Measurements from ENCODE around the gene SIK2.

SIK2 gene

GRCh38 chr11:111581341-111581740, 20.9 kb upstream of the SIK2 start:
- no peak for TF ChIP-seq CTCF (IDR thresholded peaks at IDR 0.05; ENCODE audit: borderline replicate concordance, insufficient read depth, low read depth, low read length)
- no peak overlapping the region for H3K4me3 ChIP-seq (ENCODE audit: low read depth, low read length)

GRCh38 chr11:111582163-111582562, 20.1 kb upstream of the SIK2 start:
- H3K4me3 ChIP-seq (ENCODE audit: low read depth, low read length): no peak overlapping the region
- no peak for TF ChIP-seq CTCF (IDR thresholded peaks at IDR 0.05; ENCODE audit: borderline replicate concordance, insufficient read depth, low read depth, low read length)

DNA sequence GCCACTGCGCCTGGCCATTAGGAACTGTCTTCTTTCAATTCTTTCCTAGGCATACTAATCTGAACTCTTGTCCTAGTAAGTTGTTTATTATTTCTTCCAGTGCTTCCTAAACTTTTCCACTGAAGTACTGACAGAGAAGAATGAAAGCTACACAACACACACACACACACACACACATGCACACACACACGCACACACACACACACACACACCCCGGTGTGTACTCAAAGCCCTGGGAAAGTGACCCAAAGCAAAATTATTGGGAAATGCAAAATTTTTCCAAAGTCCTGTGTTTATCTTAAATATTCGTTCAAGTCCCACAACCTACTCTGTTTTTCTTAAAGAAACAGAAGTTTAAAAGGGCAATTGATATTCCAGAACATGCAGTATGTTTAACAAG, 19.4 kb upstream of the SIK2 start:
- no peak for TF ChIP-seq CTCF (IDR thresholded peaks at IDR 0.05; ENCODE audit: borderline replicate concordance, insufficient read depth, low read depth, low read length)

DNA sequence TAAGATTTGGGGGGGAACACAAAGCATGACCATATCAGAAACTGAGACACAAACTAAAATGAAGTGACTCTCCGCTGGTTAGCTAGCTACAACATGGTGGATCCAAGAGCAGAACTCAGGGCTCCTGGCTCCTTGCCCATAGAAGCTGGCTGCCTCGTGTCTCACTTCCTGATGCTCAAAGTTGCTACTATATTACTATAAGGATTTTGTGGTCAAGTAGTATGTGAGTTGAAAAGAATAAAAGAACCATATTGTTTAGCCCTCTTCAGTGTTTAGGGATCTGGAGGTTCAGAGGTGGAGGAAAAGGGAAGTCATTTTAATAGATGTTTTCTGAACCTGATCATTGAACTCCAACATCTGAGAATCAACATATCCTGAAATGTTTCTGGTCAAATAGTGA, 16.9 kb upstream of the SIK2 start:
- no peak for TF ChIP-seq CTCF (IDR thresholded peaks at IDR 0.05; ENCODE audit: borderline replicate concordance, insufficient read depth, low read depth, low read length)
- H3K4me3 ChIP-seq (ENCODE audit: low read depth, low read length): no peak overlapping the region

More for the DNA sequence above, 19.4 kb upstream of the SIK2 start:
- no peak overlapping the region for H3K4me3 ChIP-seq (ENCODE audit: low read depth, low read length)

DNA sequence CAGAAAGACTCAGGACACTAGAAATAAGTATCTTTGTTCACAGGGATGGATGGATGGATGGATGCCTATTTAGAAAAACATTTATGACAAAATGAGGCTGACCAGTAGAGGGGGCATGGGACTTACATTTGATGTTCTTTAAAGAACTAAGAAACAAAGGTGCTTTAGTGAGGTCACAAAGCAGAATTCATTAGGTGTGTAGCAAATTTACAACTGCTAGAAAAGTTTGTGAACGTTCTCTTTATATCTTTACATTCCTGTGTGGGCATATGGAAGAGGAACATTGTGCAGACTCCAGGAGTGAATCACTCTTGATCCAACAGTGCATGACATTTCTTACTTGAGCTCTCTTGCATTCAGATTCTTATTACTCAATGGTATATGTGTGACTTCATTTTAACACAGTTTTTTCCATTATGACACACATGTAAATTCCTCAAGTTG, 15.8 kb upstream of the SIK2 start:
- no peak overlapping the region for H3K4me3 ChIP-seq (ENCODE audit: low read depth, low read length)
- peak; percentile 53; the same call in 1 of the 2 replicates for TF ChIP-seq CTCF (IDR thresholded peaks at IDR 0.05; ENCODE audit: borderline replicate concordance, insufficient read depth, low read depth, low read length)

- H3K4me3 ChIP-seq (ENCODE audit: low read depth, low read length): no peak overlapping the region
- no peak for TF ChIP-seq CTCF (IDR thresholded peaks at IDR 0.05; ENCODE audit: borderline replicate concordance, insufficient read depth, low read depth, low read length)
Measured at GRCh38 chr11:111589114-111589513, 13.1 kb upstream of the SIK2 start.

- no peak for TF ChIP-seq CTCF (IDR thresholded peaks at IDR 0.05; ENCODE audit: borderline replicate concordance, insufficient read depth, low read depth, low read length)
- H3K4me3 ChIP-seq (ENCODE audit: low read depth, low read length): no peak overlapping the region
Measured at GRCh38 chr11:111589886-111590499, 12.3 kb upstream of the SIK2 start.
